ENCODE measurements around the gene NHSL2.

NHSL2 gene

DNA sequence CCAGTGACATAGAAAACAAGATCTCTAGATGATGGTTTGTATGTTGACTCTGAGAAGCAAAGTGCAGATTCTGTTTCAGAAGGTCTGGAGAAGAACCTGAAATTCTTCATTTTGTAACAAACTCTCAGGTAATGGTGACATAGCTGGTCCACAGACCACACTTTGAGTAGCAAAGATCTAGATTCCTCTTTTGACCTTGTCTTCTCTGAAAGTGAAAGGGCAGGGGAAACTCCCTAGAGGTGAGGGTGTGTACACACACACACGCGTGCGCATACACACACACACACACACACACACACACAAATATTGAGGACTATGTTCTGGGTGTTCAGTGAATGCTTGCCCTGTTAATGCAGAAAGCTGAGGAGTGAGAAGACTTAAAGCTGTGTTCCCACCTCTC lies 110.1 kb downstream of the NHSL2 start:
- DNase-seq: peak; percentile 20

DNA sequence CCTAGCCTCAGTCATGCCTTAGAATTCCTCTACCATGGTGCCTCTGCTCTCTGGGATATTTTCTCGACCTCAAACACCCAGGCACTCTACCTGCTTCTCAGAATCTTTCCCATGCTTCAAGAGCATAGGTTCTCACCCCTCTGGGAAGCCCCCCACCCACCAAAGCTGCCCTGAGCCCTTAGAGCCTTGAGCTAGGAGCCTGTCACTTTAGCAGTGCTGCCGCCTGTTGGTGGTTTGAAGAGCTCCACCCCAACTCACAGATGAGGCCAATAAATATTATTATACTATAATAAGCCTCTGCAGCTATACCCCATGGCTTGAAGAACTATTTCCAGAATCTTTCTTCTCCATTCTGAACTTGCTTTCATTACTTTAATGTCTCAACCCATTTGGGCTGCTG lies 111.3 kb downstream of the NHSL2 start:
- DNase-seq: peak; percentile 26

- no peak for DNase-seq
Observed at GRCh38 chrX:72023071-72023470, 112.4 kb downstream of the NHSL2 start.

DNA sequence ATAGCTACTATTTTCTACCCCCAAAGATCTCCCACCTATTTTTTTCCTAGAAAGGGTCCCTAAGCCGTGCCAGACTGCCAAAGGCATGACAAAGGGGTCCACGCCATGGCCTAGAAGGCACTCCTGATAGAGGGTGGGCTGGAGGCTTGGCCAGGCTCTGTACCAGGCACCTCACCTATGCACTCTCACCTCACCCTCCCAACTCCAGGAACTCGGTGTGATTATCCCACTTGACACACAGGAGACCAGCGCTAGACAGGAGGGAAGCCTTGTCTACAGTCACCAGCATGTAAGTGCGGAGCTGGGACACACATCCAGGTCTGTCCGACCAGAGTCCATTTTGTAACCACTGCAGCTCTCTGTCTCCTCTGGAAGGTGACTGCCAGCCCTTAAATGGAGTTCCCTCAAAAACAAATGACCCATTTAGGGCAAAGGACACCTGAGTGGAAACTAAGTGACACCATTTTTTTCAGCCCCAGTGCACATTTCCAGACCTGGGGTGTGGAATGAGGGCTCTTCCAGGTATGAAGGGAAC lies 114.7 kb downstream of the NHSL2 start:
- no peak for DNase-seq

DNA sequence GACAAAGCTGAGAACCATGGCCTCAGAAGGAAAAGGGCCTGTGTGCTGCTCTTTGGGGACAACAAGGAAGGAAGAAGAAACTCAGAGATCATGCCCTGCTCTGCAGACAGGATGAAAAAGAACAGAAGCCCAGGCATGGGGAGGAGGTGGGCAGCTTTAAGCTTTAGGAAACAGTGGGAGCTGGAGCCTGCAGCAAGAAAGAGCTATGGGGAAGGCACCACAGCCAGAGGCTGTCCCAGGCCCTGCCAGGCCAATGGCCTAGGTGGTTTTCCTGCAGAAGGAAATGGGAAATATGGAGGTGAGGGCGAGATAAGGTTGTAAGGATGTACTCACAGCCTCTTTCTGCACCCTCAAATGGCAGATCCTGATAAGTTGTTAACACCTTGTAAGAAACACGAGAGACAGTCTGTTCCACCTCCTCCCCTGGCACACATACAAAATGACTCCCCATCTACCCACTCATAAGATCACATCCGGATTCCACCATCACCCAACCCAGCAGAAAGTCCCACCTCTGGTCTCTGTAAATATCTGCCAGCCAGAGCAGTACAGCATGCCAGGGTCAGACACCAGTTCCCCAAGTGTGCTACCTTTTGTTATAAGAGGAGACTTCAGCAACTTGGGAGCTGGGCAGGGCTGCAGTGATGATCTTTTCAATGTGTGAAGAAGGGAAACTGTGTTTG lies 115.8 kb downstream of the NHSL2 start:
- peak; percentile 5 for DNase-seq

GRCh38 chrX:72027024-72027913 lies 116.6 kb downstream of the NHSL2 start:
- DNase-seq: no peak

- DNase-seq: no peak
Observed at GRCh38 chrX:72027914-72028307, 117.3 kb downstream of the NHSL2 start.

GRCh38 chrX:72028701-72029470 lies 118.2 kb downstream of the NHSL2 start:
- DNase-seq: no peak

- DNase-seq: no peak
Observed at GRCh38 chrX:72029483-72030411, 119.1 kb downstream of the NHSL2 start.

DNA sequence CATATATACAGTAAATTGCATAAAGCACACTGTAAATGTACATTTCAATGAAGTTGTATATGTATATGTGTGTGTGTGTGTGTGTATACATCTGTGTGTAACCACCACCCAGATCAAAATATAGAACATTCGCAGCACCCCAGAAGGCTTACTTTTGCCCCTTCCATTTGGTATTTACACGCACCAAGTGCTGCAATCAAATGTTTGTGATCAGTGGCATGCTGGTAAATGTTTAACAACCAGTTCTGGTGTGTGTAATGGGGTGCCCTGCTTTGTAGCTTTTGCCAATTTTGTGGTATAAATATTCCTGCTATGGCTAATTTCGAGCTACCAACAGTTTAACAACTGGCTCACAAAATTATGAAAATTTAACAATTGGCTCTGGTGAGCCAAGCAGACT lies 119.8 kb downstream of the NHSL2 start:
- no peak for DNase-seq

- DNase-seq: no peak
Observed at GRCh38 chrX:72031118-72031517, 120.5 kb downstream of the NHSL2 start.

DNA sequence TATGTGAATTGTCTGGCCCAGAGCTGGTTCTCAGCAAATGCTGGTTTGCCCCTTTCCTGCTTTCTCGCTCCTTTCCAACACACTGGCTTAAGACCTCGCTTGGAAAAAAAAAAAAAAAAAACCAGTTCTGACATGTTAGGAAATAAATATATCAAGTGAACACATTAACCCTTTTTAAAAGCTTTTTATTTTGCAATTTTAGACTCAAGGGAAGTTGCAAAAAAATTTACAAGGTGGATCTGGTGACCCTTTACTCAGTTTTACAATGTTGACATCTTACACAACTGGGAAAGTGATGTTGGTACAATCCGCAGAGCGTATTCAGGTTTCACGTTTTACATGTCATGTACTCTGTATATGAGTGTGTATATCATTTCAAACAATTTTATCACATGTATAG lies 121.0 kb downstream of the NHSL2 start:
- no peak for DNase-seq

DNA sequence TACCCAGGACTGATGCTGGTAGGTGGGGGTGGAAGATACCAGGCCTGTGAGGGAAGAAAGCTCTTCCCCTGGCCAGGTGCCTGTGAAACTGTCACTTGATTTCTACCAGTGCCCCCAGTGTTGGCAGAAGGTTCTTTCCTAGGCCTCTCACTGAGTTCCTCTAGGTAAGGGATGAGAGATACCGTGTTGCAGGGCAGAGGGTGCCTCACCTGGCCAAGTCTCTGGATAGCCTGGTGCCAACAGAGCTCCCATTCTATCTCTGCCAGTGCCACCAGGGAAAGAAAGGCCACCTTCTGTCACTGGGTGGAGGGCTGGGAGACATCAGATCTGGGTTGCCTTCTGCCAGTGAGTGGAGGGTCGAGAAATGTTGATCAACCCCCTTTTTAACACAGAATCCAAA lies 127.0 kb downstream of the NHSL2 start:
- DNase-seq: no peak

DNA sequence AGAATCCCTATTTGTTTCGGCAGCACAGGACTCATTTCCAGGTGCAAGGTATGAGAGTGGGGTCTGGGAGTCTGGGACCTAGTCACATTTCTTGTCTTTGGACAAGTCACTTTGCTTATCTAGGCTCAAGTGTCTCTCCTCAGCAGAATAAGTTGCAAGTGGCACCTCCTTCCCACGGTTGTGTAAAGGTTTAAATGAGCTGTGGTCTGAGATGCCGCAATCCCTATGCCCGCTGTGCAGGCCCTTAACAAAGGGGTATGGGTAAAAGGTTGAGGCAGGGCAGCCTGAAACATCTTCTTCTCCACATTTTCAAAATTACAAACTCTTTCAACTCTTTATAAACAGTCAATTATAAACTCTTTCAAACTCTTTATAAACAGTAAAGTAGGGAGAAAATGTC lies 127.4 kb downstream of the NHSL2 start:
- no peak for DNase-seq

GRCh38 chrX:72038868-72039267 lies 128.2 kb downstream of the NHSL2 start:
- DNase-seq: no peak

GRCh38 chrX:72040506-72040905 lies 129.9 kb downstream of the NHSL2 start:
- DNase-seq: no peak

- DNase-seq: no peak
Observed at GRCh38 chrX:72041176-72041575, 130.5 kb downstream of the NHSL2 start.

DNA sequence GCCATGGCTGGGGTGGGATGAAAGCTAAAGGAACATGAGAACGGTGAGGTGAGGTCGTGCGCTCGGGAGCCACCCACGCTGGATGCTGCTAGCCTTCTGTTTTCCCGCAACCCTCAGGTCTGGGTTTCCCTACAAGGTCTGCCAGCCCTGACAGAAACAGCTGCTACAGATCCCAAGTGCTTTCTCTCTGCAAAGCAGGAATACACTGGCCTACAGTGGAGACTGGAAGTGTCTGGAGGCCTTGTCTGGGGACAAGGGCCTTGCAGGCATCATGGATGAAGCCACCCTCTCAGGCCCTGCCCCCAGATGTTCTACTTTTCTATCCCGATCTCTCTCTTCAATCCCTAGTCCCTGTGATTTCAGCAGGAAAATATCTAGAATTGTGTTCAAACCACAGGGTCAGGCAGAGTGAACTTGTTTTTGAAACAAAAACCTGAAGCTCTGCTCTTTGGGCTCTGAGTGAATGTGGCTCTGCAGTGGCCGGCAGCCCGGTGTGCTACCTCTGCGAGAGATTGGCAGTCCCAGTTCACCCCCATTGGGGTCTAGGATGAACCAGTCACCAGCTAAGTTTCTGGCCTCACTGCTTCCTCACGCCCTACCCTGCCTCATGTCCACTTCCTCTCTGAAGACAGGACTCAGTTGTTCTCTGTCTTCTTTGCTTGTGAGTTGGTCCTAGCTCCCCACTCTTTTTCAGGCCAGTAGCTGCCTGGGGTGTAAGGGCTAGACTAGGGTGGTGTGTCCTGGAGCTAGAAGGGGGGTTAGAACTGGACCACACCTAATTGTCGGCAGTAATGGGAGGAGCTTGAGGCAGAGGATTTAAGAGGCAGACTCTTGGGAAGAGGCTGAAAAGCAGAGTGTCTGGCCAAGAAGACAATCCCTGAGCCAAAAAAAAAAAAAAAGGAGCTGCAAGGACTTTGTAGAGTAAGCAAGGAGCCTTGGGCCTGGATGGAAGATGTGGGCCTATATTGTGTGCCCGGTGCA lies 131.5 kb downstream of the NHSL2 start:
- DNase-seq: no peak

GRCh38 chrX:72042852-72043248 lies 132.2 kb downstream of the NHSL2 start:
- no peak for DNase-seq

- no peak for DNase-seq
Observed at GRCh38 chrX:72043636-72044035, 133.0 kb downstream of the NHSL2 start.

DNA sequence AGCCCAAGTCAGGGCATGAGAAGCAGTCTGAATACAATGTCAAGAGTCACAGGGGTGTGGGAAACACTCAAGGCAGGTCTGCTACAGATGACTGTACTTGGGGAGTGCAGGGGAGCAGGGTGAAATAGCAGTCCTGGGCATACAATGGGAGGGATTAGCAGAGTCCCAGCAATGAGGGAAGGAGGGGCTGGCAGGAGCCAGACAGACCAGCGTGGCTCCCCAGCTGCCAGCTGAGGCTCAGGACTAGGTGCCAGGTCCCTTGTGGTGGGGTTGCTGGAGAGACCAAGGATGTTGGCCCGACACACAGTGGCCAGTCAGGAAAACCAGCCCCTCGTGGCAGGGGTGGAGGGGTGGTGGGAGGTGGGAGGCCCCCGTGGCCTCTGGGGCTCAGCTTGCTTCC lies 134.5 kb downstream of the NHSL2 start:
- DNase-seq: no peak

Measured in activated CD4-positive, alpha-beta T cell treated with anti-CD3 and anti-CD28 coated beads, Interleukin-10, Interleukin-2, amounts not matched to agents 100 ng/mL and 50 ng/mL, durations not matched to agents 16 hours and 8 hours (primary cell).